T47D (cell line): ENCODE results near the gene RNF146.
"Not testable (repeated sequence)": the region's sequence is repeated elsewhere in the genome, so short reads cannot be mapped to it uniquely, and the experiment has no call there.

ENCODE experiments used
- DNase-seq, 2 experiments: peaks; one replicate each; pipeline versions ENCODE4 v3.0.0 to v3.0.0-alpha.2; 2011 to 2012; ENCODE audit warnings: low read depth in 1 of 2, low spot score in 1 of 2
- JUND ChIP-seq: IDR thresholded peaks from 2 replicates; pipeline ENCODE4 v1.6.1; 2012; ENCODE audit warnings: low read depth
- in situ Hi-C: cut with HindIII; loops from 2 replicates; pipeline ENCODE4 v1.10.0; 2016; ENCODE audit warnings: low sequenced_read_pairs, low pct_unique_long_range_greater_than_20kb

RNF146 gene, protein sequence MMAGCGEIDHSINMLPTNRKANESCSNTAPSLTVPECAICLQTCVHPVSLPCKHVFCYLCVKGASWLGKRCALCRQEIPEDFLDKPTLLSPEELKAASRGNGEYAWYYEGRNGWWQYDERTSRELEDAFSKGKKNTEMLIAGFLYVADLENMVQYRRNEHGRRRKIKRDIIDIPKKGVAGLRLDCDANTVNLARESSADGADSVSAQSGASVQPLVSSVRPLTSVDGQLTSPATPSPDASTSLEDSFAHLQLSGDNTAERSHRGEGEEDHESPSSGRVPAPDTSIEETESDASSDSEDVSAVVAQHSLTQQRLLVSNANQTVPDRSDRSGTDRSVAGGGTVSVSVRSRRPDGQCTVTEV

DNA sequence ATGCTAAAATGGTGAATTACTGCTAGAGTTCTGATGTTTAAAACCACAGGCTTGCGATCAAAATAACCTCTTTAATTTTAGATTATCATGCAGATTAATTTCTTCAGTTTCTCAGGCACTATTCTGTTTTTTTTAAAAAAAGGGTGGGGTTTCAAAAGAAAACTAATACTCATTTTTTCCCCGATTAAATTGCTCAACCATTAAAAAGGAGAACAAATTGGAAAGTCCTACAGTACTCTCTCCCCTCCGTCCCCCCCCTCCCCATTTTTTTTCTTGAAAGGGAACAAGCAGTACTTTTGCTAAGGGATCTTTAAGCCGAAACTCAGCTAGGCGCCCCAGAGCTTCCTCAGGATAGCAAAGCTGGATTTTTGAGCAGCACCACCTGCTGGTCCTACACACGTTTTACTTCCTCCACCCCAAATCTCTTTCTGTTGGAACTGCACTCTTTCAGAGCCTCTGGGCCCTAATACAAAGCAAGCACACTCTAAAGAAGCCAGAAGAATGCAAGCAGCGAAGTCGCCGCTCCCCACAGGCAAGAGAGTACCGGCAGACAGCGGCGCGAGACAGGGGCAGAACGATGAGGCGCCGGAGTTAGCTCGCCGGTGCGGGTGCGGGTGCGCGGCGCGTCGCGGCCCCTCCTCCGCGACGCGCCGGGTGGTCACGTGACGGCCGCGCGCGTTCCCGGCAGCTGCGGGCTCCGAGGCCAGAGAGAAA lies at the start of gene RNF146:
Gene RNF146 (plus strand): TSS at position 687 of the 714 bp plus-strand sequence. CDS start 13,475 bp downstream, outside the sequence.
- DNase-seq: peak; percentile 68 to 82
- in situ Hi-C loops: no loop called here
- TF ChIP-seq JUND: no peak

GRCh38 chr6:127219869-127220268 lies 46.8 kb upstream of the RNF146 start:
- TF ChIP-seq JUND: no peak
- DNase-seq: no peak
- in situ Hi-C loops: no loop called here

- TF ChIP-seq JUND: no peak
- no peak for DNase-seq
- in situ Hi-C loops: no loop called here
Measured at GRCh38 chr6:127221201-127221600, 45.5 kb upstream of the RNF146 start.

GRCh38 chr6:127222418-127222817 lies 44.2 kb upstream of the RNF146 start:
- in situ Hi-C loops: no loop called here
- TF ChIP-seq JUND: no peak
- DNase-seq: no peak

DNA sequence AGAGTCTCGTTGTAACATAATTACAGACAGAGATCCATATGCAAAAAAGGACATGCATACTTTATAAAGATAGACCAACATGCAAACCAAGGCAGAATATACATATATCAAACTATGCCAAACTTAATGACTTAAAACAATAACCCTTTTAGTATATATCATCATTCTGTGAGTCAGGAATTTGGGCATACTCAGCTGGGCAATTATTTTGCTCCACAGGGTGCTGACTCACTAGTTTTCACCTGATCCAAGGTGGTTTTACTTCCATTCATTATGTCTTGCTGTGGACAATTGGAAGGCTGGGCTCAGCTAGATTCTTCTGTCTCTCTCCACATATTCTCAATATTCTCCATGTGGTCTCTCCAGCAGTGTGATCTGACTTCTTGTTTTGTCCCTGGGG lies 41.2 kb upstream of the RNF146 start:
- no peak for DNase-seq
- in situ Hi-C loops: no loop called here

DNA sequence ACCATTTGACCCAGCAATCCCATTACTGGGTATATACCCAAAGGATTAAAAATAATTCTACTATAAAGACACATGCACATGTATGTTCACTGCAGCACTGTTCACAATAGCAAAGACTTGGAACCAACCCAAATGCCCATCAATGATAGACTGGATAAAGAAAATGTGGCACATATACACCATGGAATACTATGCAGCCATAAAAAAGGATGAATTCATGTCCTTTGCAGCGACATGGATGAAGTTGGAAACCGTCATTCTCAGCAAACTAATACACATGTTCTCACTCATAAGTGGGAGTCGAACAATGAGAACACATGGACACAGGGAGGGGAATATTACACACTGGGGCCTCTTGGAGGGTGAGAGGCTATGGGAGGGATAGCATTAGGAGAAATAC lies 32.8 kb upstream of the RNF146 start:
- in situ Hi-C loops, DNase-seq: not testable (repeated sequence)

More for the DNA sequence above, 41.2 kb upstream of the RNF146 start:
- TF ChIP-seq JUND: no peak

GRCh38 chr6:127243501-127243900 lies 23.2 kb upstream of the RNF146 start:
- TF ChIP-seq JUND: no peak
- in situ Hi-C loops: no loop called here
- DNase-seq: no peak

GRCh38 chr6:127247114-127248096 lies 19.3 kb upstream of the RNF146 start:
- no peak for TF ChIP-seq JUND
- DNase-seq: no peak
- in situ Hi-C loops: no loop called here

- no peak for DNase-seq
- in situ Hi-C loops: no loop called here
- TF ChIP-seq JUND: no peak
Measured at GRCh38 chr6:127249621-127250020, 17.0 kb upstream of the RNF146 start.

DNA sequence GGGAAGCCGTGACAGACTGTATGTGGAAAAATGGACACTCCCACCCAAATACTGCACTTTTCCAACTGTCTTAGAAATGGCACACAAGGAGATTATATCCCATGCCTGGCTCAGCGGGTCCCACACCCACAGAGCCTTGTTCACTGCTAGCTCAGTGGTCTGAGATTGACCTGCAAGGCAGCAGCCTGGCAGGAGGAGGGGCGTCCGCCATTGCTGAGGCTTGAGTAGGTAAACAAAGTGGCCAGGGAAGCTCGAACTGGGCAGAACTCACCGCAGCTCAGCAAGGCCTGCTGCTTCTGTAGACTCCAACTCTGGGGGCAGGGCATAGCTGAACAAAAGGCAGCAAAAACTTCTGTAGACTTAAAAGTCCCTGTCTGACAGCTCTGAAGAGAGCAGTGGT lies 11.4 kb upstream of the RNF146 start:
- no peak for TF ChIP-seq JUND
- in situ Hi-C loops: no loop called here
- DNase-seq: no peak

DNA sequence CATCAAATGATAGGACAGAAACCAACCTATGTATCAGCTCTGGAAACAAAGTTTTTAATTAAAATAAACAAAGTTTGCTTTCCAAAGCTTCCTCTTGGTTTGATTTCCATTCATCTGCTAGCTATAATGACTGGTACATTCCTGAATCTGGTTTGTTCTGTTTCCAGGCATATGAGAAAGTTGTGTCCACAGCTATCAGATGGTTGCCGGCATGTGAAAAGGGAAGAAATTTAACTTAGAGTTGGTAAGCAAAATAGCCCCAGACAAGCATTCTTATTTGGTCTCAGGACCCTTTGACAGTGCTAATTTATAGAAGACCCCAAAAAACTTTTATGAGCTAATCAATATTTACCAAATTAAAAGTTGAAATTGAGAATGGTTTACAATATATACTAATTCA lies 3.8 kb upstream of the RNF146 start:
- TF ChIP-seq JUND: no peak
- in situ Hi-C loops: no loop called here
- DNase-seq: no peak

DNA sequence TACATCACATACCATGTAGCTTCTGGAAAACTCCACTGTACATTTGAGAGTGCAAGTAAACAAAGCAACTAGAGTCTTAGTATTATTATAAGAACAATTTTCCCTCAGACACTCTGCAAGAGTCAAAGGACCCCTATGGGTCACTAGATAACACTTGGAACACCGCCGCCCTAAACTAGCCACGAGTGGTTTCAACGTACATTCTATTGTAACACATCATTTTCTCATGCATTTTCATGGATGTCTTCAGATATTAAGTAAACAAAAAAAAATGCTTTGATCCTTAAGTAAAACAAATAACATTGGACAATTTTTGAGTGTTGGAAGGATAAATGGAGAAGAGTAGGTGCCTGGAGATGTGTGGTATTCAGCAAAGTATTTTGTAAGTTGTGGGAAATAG lies 3.2 kb upstream of the RNF146 start:
- TF ChIP-seq JUND: no peak
- DNase-seq: no peak
- in situ Hi-C loops: no loop called here
